Measurements from ENCODE around the gene NXF3. TPM values are rescaled to one million over a fixed set of nuclear protein-coding genes. Genes with fewer than 3 reads are reported as not detected.

Gene NXF3
- total RNA-seq, 2 experiments from 2014 or later = not detected

Other genes starting within 250 kb of the NXF3 start
- not detected for gene RAB40AL, start 155.9 kb downstream of the NXF3 start, total RNA-seq
- under 1 TPM in 1 of 2 experiments, not detected in 1; 0.39 TPM for gene BEX1, start 29.0 kb downstream of the NXF3 start, total RNA-seq
- gene BEX4, start 122.0 kb upstream of the NXF3 start, total RNA-seq = 10 to 100 TPM in 1 of 2 experiments, 1 to 10 TPM in 1; 9.9 to 10.0 TPM
- gene TCEAL8, start 162.0 kb upstream of the NXF3 start, total RNA-seq = 10 to 100 TPM; 36.0 to 46.6 TPM
- not detected for gene TCEAL5, start 183.6 kb upstream of the NXF3 start, total RNA-seq
- 10 to 100 TPM in 1 of 2 experiments, 1 to 10 TPM in 1; 7.4 to 11.5 TPM for gene BEX2, start 217.8 kb upstream of the NXF3 start, total RNA-seq
- not detected for gene TCEAL7, start 237.1 kb upstream of the NXF3 start, total RNA-seq